Fibroblast of pulmonary artery (primary cell): ENCODE results near the gene SKAP2.

Experiments
- DNase-seq: peaks from one replicate; pipeline ENCODE4 v3.0.0-alpha.2; 2010; ENCODE audit warnings: low read depth
- H3K4me3 ChIP-seq: replicated peaks from 2 replicates; pipeline ENCODE4 v1.5.1; 2011; ENCODE audit warnings: low read depth, mild to moderate bottlenecking, control low read depth, low read length, moderate library complexity
- CTCF ChIP-seq: IDR thresholded peaks from 2 replicates; pipeline ENCODE4 v1.5.1; 2011; ENCODE audit warnings: mild to moderate bottlenecking, control low read depth, low read length, inconsistent platforms; ENCODE audit errors: missing control alignments

The SKAP2 gene

GRCh38 chr7:26699766-26700165 lies 164.6 kb downstream of the SKAP2 start:
- H3K4me3 ChIP-seq: no peak overlapping the region
- no peak for DNase-seq
- no peak for TF ChIP-seq CTCF

GRCh38 chr7:26698806-26699205 lies 165.6 kb downstream of the SKAP2 start:
- no peak for TF ChIP-seq CTCF
- no peak overlapping the region for H3K4me3 ChIP-seq
- DNase-seq: no peak

GRCh38 chr7:26698194-26698593 lies 166.2 kb downstream of the SKAP2 start:
- H3K4me3 ChIP-seq: no peak overlapping the region
- DNase-seq: no peak
- no peak for TF ChIP-seq CTCF

- no peak for TF ChIP-seq CTCF
- DNase-seq: no peak
Observed at GRCh38 chr7:26696978-26697377, 167.4 kb downstream of the SKAP2 start.

GRCh38 chr7:26696161-26696560 lies 168.2 kb downstream of the SKAP2 start:
- no peak for TF ChIP-seq CTCF
- no peak for DNase-seq
- no peak overlapping the region for H3K4me3 ChIP-seq

More at GRCh38 chr7:26696978-26697377, 167.4 kb downstream of the SKAP2 start:
- no peak overlapping the region for H3K4me3 ChIP-seq

GRCh38 chr7:26694713-26695112 lies 169.7 kb downstream of the SKAP2 start:
- no peak overlapping the region for H3K4me3 ChIP-seq
- no peak for DNase-seq
- no peak for TF ChIP-seq CTCF

GRCh38 chr7:26694141-26694540 lies 170.2 kb downstream of the SKAP2 start:
- H3K4me3 ChIP-seq: no peak overlapping the region
- no peak for DNase-seq
- no peak for TF ChIP-seq CTCF
